ENCODE results near the gene ADCY9.

DNA sequence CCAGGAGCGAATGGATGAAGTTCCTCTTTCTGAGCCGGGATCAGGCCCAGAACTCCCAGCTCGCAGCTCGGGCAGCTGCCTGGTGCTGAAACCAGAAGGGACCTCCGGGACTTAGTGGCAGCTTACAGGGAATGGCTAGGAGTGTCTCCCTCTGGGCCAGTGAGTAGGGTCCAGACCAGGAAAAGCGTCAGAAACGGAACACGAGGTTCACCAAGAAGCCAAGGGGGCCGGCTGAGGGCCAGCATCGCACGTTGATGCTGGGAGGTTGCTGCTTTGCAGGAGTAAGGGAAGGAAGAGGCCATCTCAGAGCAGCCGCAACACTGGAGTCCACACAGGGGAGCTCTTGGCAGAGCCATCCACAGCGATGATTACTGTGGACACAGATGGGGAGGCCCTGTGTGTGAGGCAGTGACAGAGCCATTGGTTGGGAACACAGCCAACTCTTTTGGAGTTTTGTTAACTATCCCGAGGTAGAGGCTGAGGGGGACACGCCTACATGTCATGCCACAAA, 161.8 kb downstream of the ADCY9 start:
- TF ChIP-seq, protein P1, sequence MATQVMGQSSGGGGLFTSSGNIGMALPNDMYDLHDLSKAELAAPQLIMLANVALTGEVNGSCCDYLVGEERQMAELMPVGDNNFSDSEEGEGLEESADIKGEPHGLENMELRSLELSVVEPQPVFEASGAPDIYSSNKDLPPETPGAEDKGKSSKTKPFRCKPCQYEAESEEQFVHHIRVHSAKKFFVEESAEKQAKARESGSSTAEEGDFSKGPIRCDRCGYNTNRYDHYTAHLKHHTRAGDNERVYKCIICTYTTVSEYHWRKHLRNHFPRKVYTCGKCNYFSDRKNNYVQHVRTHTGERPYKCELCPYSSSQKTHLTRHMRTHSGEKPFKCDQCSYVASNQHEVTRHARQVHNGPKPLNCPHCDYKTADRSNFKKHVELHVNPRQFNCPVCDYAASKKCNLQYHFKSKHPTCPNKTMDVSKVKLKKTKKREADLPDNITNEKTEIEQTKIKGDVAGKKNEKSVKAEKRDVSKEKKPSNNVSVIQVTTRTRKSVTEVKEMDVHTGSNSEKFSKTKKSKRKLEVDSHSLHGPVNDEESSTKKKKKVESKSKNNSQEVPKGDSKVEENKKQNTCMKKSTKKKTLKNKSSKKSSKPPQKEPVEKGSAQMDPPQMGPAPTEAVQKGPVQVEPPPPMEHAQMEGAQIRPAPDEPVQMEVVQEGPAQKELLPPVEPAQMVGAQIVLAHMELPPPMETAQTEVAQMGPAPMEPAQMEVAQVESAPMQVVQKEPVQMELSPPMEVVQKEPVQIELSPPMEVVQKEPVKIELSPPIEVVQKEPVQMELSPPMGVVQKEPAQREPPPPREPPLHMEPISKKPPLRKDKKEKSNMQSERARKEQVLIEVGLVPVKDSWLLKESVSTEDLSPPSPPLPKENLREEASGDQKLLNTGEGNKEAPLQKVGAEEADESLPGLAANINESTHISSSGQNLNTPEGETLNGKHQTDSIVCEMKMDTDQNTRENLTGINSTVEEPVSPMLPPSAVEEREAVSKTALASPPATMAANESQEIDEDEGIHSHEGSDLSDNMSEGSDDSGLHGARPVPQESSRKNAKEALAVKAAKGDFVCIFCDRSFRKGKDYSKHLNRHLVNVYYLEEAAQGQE (IDR thresholded peaks at IDR 0.05; ENCODE audit: insufficient read depth in 1 of 2, low read depth in 2 of 2, low read length in 2 of 2) = no peak
- TF ChIP-seq SIN3A (IDR thresholded peaks at IDR 0.05; ENCODE audit: borderline replicate concordance, insufficient read depth, low read length) (no peak), TAF1 (IDR thresholded peaks at IDR 0.05; ENCODE audit: borderline replicate concordance, insufficient read depth, low read length) (no peak), POLR2AphosphoS5 (IDR thresholded peaks at IDR 0.05; ENCODE audit: low read depth, low read length) (no peak), FOXP2 (optimal IDR thresholded peaks at IDR 0.05; ENCODE audit: borderline replicate concordance, extremely low read depth, extremely low read length, insufficient read depth) (no peak)
